CD4-positive, CD25-positive, alpha-beta regulatory T cell (primary cell): Measurements from ENCODE around the gene JAG1. TPM values are rescaled to one million over a fixed set of nuclear protein-coding genes. Genes with fewer than 3 reads are reported as not detected.

Source experiments
- ATAC-seq, 2 donors: fragments of 150-1000 bp; cut with Tn5 transposase; one replicate each; pipeline ENCODE4 v1.10.0; 2021; ENCODE audit warnings: low read depth in 2 of 2, moderate number of reproducible peaks in 2 of 2, moderate library complexity in 1 of 2
- DNase-seq, 3 donors: peaks; one replicate each; pipeline versions ENCODE4 v3.0.0 to v3.0.0-alpha.2; 2012 to 2022; ENCODE audit warnings: mixed read lengths in 1 of 3
- H3K27ac ChIP-seq: one replicate; pipeline ENCODE4 v1.7.0; 2013; ENCODE audit warnings: mild to moderate bottlenecking, low read length; ENCODE audit not compliant: insufficient read depth, poor library complexity, severe bottlenecking
- H3K27me3 ChIP-seq: one replicate; pipeline ENCODE4 v1.7.0; 2013; ENCODE audit warnings: low read length; ENCODE audit not compliant: control insufficient read depth, insufficient read depth
- H3K36me3 ChIP-seq: one replicate; pipeline ENCODE4 v1.7.0; 2013; ENCODE audit warnings: mild to moderate bottlenecking, low read length, moderate library complexity; ENCODE audit not compliant: control insufficient read depth, insufficient read depth
- H3K4me1 ChIP-seq: 2 replicates; pipeline ENCODE4 v1.7.0; 2013; ENCODE audit warnings: mild to moderate bottlenecking, low read length; ENCODE audit not compliant: insufficient read depth, control insufficient read depth, poor library complexity, severe bottlenecking
- H3K4me3 ChIP-seq: one replicate; pipeline ENCODE4 v1.7.0; 2013; ENCODE audit warnings: low read depth, mild to moderate bottlenecking, low read length, moderate library complexity
- H3K9me3 ChIP-seq, 2 experiments: 1 replicate in 1 of 2; 2 replicates in 1 of 2; pipeline ENCODE4 v1.7.0; 2013; ENCODE audit warnings: low read length in 2 of 2, mild to moderate bottlenecking in 1 of 2, moderate library complexity in 1 of 2; ENCODE audit not compliant: control insufficient read depth in 2 of 2
- H3K27ac Mint-ChIP-seq, 3 donors: one replicate each; pipeline ENCODE4 v1.8.0; 2020 to 2022; ENCODE audit warnings: mild to moderate bottlenecking in 3 of 3, mixed read lengths in 3 of 3, moderate library complexity in 2 of 3
- H3K27me3 Mint-ChIP-seq: one replicate; pipeline ENCODE4 v1.8.0; 2022; ENCODE audit warnings: mild to moderate bottlenecking, mixed read lengths
- H3K36me3 Mint-ChIP-seq: one replicate; pipeline ENCODE4 v1.8.0; 2020; ENCODE audit warnings: mixed read lengths
- H3K4me1 Mint-ChIP-seq, 4 donors: one replicate each; pipeline ENCODE4 v1.8.0; 2020 to 2022; ENCODE audit warnings: mixed read lengths in 4 of 4, mild to moderate bottlenecking in 1 of 4
- H3K4me3 Mint-ChIP-seq, 4 donors: one replicate each; pipeline ENCODE4 v1.8.0; 2020 to 2022; ENCODE audit warnings: mild to moderate bottlenecking in 4 of 4, mixed read lengths in 4 of 4, moderate library complexity in 3 of 4
- H3K9me3 Mint-ChIP-seq, 7 donors: one replicate each; pipeline ENCODE4 v1.8.0; 2020 to 2022; ENCODE audit warnings: mixed read lengths in 7 of 7, mild to moderate bottlenecking in 3 of 7, moderate library complexity in 2 of 7
- polyA plus RNA-seq, 4 donors: library from polyadenylated mRNA; unstranded; fragments of 300-500 nt; fragmentation: Illumina TruSeq; gene quantifications; one replicate each; pipeline ENCODE4 v1.2.3, GENCODE V29; 2021
- total RNA-seq: library from RNA; stranded (reverse); gene quantifications from one replicate; pipeline ENCODE4 v1.2.3, GENCODE V29; 2022

JAG1 gene
- 0.30 TPM for total RNA-seq
- under 1 TPM in 3 of 4 donors, not detected in 1; 0.03 to 0.06 (median 0.03) TPM for polyA plus RNA-seq

GRCh38 chr20:10673842-10674683 is at the start of gene JAG1:
JAG1 (minus strand) TSS chr20:10673999; CDS start chr20:10673530, 469 bp downstream.
- no peaks in the 10 kb centered on the region for H3K36me3 Mint-ChIP-seq
- ATAC-seq (peak; percentile 48 to 52), DNase-seq (peak in 1 of 3 donors; percentile 59)
- H3K36me3 ChIP-seq = no peaks in the 10 kb centered on the region
- H3K4me3 ChIP-seq = no peak within 1 kb of the TSS
- H3K4me1 ChIP-seq = peaks cover 35% of the 10 kb centered on the region
- peaks cover 71% of the 10 kb centered on the region for H3K27me3 Mint-ChIP-seq
- peak within 1 kb of the TSS; percentile 56 to 93 (median 77) for H3K4me3 Mint-ChIP-seq
- H3K27ac ChIP-seq = no peak within 1 kb of the TSS
- H3K27me3 ChIP-seq = peaks cover 29% of the 10 kb centered on the region
- H3K27ac Mint-ChIP-seq = no peak within 1 kb of the TSS
- peaks cover 0 to 32% (median 0%) of the 10 kb centered on the region in 4 donors for H3K4me1 Mint-ChIP-seq
- no peaks in the 10 kb centered on the region for H3K9me3 ChIP-seq
- H3K9me3 Mint-ChIP-seq = peaks cover 0 to 2% (median 0%) of the 10 kb centered on the region in 7 donors

- Mint-ChIP-seq H3K4me1 (no peaks in the 10 kb centered on the region), H3K4me3 (no peak overlapping the region), H3K27me3 (peaks cover 4% of the 10 kb centered on the region), H3K27ac (no peak overlapping the region), H3K9me3 (peaks cover 0 to 3% (median 0%) of the 10 kb centered on the region in 7 donors), H3K36me3 (no peaks in the 10 kb centered on the region)
- DNase-seq = no peak
- Histone ChIP-seq H3K4me3 (no peak overlapping the region), H3K27me3 (no peaks in the 10 kb centered on the region), H3K36me3 (no peaks in the 10 kb centered on the region), H3K9me3 (no peaks in the 10 kb centered on the region), H3K4me1 (no peaks in the 10 kb centered on the region), H3K27ac (no peak overlapping the region)
- no peak for ATAC-seq
Observed at GRCh38 chr20:10721976-10722375, 48.2 kb upstream of the JAG1 start.

- H3K36me3 ChIP-seq = no peaks in the 10 kb centered on the region
- no peak overlapping the region for H3K27ac Mint-ChIP-seq
- no peaks in the 10 kb centered on the region for H3K4me1 Mint-ChIP-seq
- no peaks in the 10 kb centered on the region for H3K27me3 ChIP-seq
- DNase-seq (no peak), ATAC-seq (no peak)
- H3K4me3 Mint-ChIP-seq = no peak overlapping the region
- H3K9me3 ChIP-seq = no peaks in the 10 kb centered on the region
- no peaks in the 10 kb centered on the region for H3K4me1 ChIP-seq
- H3K27me3 Mint-ChIP-seq = peaks cover 4% of the 10 kb centered on the region
- no peak overlapping the region for H3K4me3 ChIP-seq
- no peaks in the 10 kb centered on the region for H3K36me3 Mint-ChIP-seq
- H3K27ac ChIP-seq = no peak overlapping the region
- H3K9me3 Mint-ChIP-seq = peaks cover 0 to 1% (median 0%) of the 10 kb centered on the region in 7 donors
Observed at GRCh38 chr20:10721137-10721896, 47.5 kb upstream of the JAG1 start.

- Histone ChIP-seq H3K27me3 (no peaks in the 10 kb centered on the region), H3K27ac (no peak overlapping the region), H3K4me1 (no peaks in the 10 kb centered on the region), H3K4me3 (no peak overlapping the region), H3K36me3 (no peaks in the 10 kb centered on the region), H3K9me3 (no peaks in the 10 kb centered on the region)
- no peaks in the 10 kb centered on the region for H3K4me1 Mint-ChIP-seq
- no peak overlapping the region for H3K27ac Mint-ChIP-seq
- no peak for DNase-seq
- no peaks in the 10 kb centered on the region for H3K36me3 Mint-ChIP-seq
- H3K4me3 Mint-ChIP-seq = no peak overlapping the region
- H3K9me3 Mint-ChIP-seq = peaks cover 0 to 1% (median 0%) of the 10 kb centered on the region in 7 donors
- ATAC-seq = no peak
- H3K27me3 Mint-ChIP-seq = peaks cover 4% of the 10 kb centered on the region
Observed at GRCh38 chr20:10720565-10720964, 46.8 kb upstream of the JAG1 start.

- no peak for ATAC-seq
- no peak for DNase-seq
- Histone ChIP-seq H3K4me3 (no peak overlapping the region), H3K4me1 (no peaks in the 10 kb centered on the region), H3K27ac (no peak overlapping the region), H3K9me3 (no peaks in the 10 kb centered on the region), H3K36me3 (no peaks in the 10 kb centered on the region), H3K27me3 (peaks cover 1% of the 10 kb centered on the region)
- peaks cover 0 to under 1% (median 0%) of the 10 kb centered on the region in 7 donors for H3K9me3 Mint-ChIP-seq
- peaks cover 4% of the 10 kb centered on the region for H3K27me3 Mint-ChIP-seq
- no peaks in the 10 kb centered on the region for H3K4me1 Mint-ChIP-seq
- H3K27ac Mint-ChIP-seq = no peak overlapping the region
- H3K36me3 Mint-ChIP-seq = no peaks in the 10 kb centered on the region
- no peak overlapping the region for H3K4me3 Mint-ChIP-seq
Observed at GRCh38 chr20:10719740-10720385, 46.1 kb upstream of the JAG1 start.

GRCh38 chr20:10718661-10719060 is 44.9 kb upstream of the JAG1 start:
- no peaks in the 10 kb centered on the region for H3K36me3 ChIP-seq
- Mint-ChIP-seq H3K36me3 (no peaks in the 10 kb centered on the region), H3K27me3 (peaks cover 9% of the 10 kb centered on the region), H3K4me3 (no peak overlapping the region), H3K4me1 (no peaks in the 10 kb centered on the region), H3K27ac (no peak overlapping the region), H3K9me3 (no peaks in the 10 kb centered on the region)
- H3K4me1 ChIP-seq = no peaks in the 10 kb centered on the region
- DNase-seq (no peak), ATAC-seq (no peak)
- no peak overlapping the region for H3K27ac ChIP-seq
- peaks cover 2% of the 10 kb centered on the region for H3K27me3 ChIP-seq
- H3K4me3 ChIP-seq = no peak overlapping the region
- H3K9me3 ChIP-seq = no peaks in the 10 kb centered on the region

GRCh38 chr20:10716855-10717254 is 43.1 kb upstream of the JAG1 start:
- Histone ChIP-seq H3K36me3 (no peaks in the 10 kb centered on the region), H3K27me3 (peaks cover 2% of the 10 kb centered on the region), H3K27ac (no peak overlapping the region), H3K4me3 (no peak overlapping the region), H3K9me3 (no peaks in the 10 kb centered on the region), H3K4me1 (no peaks in the 10 kb centered on the region)
- ATAC-seq (no peak), DNase-seq (no peak)
- Mint-ChIP-seq H3K9me3 (no peaks in the 10 kb centered on the region), H3K27me3 (peaks cover 9% of the 10 kb centered on the region), H3K27ac (no peak overlapping the region), H3K4me1 (no peaks in the 10 kb centered on the region), H3K4me3 (no peak overlapping the region), H3K36me3 (no peaks in the 10 kb centered on the region)
